Bone marrow (tissue), 2 donors: ENCODE data around the gene CYP2D6.
"Not testable (repeated sequence)": the region's sequence is repeated elsewhere in the genome, so short reads cannot be mapped to it uniquely, and the experiment has no call there.

Experiments
- DNase-seq, 2 donors: peaks; one replicate each; lab custom pipeline; 2025; lab: John Stamatoyannopoulos, UW

The CYP2D6 gene

DNA sequence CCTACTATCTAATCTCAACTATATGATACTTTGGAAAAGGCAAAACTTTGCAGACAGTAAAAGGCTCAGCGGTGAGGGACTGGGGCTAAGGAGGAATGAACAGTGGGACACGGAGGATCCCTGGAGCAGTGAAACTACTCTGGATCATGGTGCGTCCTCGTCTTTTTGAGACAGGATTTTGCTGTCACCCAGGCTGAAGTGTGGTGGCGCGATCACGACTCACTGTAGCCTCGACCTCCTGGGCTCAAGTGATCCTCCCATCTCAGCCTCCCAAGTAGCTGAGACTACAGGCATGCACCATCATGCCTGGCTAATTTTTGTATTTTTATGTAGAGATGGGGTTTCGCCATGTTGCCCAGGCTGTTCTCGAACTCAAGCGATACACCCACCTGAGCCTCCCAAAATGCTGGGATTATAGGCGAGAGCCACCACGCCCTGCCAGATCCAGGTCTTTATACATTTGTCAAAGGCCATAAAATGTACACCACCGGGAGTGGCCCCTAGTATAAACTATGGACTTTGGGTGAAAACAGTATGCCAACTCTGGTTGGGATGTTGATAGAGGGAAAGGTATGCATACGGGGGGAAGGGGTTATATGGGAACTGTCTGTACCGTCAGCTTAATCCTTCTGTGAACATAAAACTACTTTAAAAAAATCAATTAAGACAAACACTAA is 28.0 kb upstream of the CYP2D6 start:
- no peak for DNase-seq

DNA sequence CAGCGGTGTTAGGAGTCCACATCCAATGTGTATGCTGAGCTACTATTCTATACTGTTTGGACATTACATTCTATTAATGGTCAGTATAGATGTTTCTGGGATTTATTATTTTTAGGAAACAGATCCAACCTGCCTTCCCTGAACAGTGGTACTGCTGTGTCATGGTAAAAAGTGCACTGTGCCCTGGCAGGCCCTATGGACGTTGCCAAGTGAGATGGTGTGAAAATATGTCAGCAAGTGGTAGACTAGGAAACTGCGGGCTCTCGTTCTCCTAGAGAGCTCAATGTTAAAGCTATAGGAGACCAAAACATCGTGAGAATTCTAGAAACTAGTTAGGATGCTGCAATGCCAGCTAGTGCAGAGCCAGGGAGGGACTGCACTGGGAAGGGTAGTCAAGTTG is 26.0 kb upstream of the CYP2D6 start:
- DNase-seq = no peak

DNA sequence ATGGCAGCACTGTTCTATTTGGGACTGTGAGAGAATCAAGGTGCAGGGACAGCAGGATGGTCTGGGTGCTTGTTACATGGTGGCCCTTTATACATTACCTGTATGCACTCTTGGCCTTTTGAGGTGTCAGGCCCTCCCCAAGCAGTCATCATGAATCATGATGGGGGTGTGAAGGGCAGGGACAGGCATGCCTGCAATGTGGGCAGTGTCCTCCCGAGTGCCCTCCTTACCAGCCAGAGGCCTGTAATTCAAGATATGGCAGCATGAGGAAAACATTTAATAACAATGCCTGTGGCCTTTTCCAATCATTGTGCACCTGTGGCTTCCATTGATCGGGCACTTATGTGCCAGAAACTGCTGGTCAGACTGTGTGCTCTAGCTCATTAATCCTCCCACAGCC is 25.5 kb upstream of the CYP2D6 start:
- DNase-seq = no peak

DNA sequence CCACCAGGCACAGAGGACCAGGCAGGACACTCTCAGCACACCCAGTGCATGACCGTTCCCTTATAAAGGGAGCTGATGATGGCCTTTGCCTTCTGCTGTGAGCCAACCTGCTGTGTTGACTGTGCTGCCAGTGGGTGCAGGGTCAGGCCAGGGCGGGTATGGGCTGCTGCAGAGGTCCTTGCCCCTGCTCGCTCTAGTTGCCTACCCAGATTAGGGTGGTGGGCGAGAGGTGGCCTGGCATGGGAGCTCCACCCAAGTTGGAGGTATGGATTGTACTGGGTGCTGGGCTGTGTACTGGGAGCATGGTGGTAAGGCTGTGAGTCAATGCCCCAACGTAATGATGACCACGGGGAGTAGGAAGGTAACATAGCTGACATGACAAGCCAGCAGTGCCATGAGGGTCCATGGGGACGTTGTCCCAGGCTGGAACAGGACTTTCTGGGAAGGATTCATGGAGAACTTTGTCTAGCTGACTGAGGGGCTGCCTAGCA is 24.5 kb upstream of the CYP2D6 start:
- no peak for DNase-seq

DNA sequence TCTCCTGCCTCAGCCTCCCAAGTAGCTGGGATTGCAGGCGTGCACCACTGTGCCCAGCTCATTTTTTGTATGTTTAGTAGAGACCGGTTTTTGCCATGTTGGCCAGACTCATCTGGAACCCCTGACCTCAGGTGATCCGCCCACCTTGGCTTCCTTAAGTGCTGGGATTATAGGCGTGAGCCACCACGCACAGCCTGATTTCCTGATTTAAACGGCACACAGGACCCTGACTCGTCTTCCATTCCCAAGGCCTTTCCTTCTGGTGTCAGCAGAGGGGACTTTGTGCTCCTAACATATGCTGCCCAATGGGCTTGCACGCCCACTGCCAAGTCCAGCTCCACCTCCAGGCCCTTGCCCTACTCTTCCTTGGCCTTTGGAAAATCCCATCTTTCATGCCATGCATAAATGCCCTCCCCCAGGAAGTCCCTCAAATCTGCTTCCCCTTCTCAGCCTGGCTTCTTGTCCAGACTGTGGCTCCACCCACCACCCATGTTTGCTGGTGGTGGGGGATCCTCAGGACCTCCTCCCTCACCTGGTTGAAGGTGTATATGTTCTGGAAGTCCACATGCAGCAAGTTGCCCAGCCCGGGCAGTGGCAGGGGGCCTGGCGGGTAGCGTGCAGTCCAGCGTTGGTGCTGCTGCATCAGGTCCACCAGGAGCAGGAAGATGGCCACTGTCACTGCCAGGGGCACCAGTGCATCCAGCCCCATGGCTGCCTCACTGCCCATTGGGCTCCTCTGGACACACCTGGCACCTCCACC is 23.9 kb upstream of the CYP2D6 start:
- DNase-seq = no peak

DNA sequence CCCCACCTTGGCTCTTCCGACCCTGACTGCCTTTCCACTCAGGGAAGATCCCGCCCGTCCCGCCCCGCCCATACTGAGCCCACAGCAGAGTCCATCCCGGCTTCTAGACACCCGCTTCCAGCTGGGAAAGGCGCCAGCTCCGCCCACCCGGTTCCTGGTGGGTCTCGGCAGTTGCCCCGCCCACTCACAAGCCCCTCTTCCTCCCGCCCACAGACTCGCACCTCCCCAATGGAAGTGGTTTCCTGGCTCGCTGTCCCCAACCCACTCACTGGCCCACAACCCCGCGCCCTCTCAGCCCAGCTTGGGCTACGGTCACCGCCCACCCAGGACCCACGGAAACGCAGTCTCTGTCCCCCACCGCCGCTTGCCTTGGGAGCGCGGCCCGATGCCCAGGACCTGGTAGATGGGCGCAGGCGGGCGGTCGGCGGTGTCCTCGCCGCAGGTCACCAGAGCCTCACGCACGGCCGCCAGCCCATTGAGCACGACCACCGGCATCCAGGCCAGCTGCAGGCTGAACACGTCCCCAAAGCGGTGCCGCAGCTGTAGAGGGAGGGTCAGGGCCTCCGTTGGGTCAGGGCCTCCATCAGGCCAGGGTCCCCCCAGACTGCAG is 22.2 kb upstream of the CYP2D6 start:
- DNase-seq = no peak

DNA sequence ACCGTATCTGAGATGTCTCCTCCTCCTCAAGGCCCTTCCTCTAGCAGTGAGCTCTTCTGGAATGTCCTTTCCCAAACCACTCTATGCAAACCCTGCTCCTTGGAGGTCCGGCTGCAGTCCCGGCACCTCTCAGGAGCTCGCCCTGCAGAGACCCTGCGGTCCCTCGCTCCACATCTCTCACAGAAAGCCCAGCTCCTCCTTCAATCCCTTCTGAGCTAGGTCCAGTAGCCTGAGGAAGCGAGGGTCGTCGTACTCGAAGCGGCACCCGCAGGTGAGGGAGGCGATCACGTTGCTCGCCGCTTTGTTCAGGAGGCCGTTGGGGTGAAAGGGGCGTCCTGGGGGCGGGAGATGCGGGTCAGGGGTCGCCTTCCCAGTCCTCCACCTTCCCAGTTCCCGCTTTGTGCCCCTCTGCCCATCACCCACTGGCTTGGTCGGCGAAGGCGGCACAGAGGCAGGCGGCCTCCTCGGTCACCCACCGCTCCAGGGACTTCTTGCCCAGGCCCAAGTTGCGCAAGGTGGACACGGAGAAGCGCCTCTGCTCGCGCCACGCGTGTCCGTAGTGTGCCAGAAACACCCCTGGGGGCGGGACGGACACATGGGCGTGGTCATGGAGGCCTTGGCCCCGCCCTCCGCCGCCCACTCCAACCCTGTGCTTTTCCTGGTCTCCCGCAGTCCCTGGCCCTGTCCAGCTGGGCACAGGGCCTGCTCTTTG is 21.5 kb upstream of the CYP2D6 start:
- DNase-seq = no peak

DNA sequence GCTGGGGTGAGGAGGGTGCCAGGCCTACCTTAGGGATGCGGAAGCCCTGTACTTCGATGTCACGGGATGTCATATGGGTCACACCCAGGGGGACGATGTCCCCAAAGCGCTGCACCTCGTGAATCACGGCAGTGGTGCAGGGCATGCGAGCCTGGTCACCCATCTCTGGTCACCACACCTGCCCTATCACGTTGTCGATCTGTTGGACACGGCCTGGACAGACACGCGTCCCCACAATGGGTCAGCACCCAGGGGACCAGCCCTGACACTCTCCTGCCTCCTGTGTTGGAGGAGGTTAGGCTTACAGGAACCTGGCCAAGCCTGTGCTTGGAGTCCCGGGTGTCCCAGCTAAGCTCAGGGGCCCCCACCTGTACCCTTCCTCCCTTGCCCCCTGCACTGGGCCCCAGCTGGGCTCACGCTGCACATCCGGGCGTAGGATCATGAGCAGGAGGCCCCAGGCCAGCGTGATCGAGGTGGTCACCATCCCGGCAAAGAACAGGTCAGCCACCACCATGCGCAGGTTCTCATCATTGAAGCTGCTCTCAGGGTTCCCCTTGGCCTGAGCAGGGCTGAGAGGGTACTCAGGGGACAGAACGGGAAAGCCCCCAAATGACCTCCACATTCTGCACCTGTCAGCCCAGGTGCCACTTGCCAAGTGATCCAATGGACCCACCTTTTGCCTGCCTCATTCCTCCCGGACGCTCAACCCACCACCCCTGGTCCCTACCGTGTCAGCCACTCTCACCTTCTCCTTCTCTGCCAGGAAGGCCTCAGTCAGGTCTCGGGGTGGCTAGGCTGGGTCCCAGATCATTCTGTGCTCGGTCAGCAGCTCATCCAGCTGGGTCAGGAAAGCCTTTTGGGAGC is 20.3 kb upstream of the CYP2D6 start:
- DNase-seq = no peak

DNA sequence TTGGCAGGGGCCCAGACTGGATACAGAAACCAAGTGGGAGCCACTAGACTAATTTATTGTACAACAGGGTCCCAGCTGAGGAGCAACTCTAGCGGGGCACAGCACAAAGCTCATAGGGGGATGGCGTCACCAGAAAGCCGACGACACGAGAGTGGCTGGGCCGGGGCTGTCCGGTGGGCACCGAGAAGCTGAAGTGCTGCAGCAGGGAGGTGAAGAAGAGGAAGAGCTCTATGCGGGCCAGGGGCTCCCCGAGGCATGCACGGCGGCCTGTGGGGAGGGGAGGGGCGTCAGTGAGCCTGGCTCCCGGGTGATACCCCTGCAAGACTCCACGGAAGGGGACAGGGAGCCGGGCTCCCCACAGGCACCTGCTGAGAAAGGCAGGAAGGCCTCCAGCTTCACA is 19.2 kb upstream of the CYP2D6 start:
- DNase-seq = not testable (repeated sequence)

DNA sequence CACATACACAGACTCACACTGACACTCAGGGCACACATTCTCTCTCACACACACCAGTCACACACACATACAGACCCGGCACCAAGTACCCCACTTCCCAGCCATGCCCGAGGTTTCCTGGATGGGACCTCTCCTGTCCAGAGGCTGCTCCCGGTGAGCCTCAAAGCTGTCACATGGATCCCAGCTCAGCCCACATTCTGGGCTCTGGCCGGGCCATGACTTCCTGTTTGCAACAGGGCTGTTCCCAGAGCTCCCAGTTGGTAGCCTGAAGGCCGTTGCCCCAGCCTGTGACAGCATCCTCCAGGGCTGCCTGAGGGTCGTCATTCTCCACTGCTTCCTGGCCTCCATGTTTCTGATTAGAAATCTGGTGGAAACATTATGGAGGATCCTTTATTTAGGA is 14.6 kb upstream of the CYP2D6 start:
- no peak for DNase-seq

DNA sequence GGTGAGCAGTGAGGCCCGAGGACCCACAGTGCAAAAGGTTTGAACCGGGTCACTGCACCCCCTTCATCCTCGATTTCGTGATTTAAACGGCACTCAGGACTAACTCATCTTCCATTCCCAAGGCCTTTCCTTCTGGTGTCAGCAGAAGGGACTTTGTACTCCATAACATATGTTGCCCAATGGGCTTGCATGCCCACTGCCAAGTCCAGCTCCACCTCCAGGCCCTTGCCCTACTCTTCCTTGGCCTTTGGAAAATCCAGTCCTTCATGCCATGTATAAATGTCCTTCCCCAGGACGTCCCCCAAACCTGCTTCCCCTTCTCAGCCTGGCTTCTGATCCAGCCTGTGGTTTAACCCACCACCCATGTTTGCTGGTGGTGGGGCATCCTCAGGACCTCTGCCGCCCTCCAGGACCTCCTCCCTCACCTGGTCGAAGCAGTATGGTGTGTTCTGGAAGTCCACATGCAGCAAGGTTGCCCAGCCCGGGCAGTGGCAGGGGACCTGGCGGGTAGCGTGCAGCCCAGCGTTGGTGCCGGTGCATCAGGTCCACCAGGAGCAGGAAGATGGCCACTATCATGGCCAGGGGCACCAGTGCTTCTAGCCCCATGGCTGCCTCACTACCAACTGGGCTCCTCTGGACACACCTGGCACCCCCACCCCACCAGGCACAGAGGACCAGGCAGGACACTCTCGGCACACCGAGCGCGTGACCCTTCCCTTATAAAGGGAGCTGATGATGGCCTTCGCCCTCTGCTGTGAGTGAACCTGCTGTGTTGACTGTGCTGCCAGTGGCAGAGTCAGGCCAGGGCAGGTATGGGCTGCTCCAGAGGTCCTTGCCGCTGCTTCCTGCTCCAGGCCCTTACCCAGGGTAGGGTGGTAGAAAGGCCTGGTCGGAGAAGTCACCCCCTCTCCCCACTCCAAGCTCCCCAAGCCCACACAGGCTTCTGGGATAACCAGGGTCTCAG is 13.5 kb upstream of the CYP2D6 start:
- not testable (repeated sequence) for DNase-seq

DNA sequence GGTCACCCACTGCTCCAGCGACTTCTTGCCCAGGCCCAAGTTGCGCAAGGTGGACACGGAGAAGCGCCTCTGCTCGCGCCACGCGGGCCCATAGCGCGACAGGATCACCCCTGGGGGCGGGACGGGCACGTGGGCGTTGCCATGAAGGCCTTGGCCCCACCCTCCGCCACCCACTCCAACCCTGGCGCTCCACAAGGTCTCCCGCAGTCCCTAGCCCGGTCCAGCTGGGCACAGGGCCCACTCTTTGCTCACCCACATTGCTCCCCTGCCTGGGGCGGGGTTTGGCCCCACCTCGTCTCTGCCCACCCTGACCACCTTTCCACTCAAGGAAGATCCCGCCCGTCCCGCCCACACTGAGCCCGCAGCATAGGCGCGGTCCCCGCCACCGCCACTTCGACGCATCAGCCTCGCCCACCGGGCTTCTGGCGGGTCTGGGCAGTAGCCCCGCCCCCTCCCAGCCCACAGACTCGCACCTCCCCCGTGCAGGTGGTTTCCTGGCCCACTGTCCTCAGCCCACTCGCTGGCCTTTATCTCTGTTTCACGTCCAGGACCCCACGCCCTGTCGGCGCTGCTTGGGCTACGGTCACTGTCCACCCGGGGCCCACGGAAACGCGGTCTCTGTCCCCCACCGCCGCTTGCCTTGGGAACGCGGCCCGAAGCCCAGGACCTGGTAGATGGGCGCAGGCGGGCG is 12.3 kb upstream of the CYP2D6 start:
- no peak for DNase-seq

DNA sequence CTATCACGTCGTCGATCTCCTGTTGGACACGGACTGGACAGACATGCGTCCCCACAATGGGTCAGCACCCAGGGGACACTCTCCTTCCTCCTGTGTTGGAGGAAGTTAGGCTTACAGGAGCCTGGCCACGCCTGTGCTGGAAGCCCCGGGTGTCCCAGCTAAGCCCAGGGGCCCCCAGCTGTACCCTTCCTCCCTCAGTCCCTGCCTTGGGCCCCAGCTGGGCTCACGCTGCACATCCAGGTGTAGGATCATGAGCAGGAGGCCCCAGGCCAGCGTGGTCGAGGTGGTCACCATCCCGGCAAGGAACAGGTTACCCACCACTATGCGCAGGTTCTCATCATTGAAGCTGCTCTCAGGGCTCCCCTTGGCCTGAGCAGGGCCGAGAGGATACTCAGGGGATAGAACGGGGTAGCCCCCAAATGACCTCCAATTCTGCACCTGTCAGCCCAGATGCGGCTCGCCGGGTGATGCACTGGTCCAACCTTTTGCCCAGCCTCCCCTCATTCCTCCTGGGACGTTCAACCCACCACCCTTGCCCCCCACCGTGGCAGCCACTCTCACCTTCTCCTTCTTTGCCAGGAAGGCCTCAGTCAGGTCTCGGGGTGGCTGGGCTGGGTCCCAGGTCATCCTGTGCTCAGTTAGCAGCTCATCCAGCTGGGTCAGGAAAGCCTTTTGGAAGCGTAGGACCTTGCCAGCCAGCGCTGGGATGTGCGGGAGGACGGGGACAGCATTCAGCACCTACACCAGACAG is 10.9 kb upstream of the CYP2D6 start:
- DNase-seq = not testable (repeated sequence)

DNA sequence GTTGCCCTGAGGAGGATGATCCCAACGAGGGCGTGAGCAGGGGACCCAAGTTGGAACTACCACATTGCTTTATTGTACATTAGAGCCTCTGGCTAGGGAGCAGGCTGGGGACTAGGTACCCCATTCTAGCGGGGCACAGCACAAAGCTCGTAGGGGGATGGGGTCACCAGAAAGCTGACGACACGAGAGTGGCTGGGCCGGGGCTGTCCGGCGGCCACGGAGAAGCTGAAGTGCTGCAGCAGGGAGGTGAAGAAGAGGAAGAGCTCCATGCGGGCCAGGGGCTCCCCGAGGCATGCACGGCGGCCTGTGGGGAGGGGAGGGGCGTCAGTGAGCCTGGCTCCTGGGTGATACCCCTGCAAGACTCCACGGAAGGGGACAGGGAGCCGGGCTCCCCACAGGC is 9.5 kb upstream of the CYP2D6 start:
- not testable (repeated sequence) for DNase-seq

DNA sequence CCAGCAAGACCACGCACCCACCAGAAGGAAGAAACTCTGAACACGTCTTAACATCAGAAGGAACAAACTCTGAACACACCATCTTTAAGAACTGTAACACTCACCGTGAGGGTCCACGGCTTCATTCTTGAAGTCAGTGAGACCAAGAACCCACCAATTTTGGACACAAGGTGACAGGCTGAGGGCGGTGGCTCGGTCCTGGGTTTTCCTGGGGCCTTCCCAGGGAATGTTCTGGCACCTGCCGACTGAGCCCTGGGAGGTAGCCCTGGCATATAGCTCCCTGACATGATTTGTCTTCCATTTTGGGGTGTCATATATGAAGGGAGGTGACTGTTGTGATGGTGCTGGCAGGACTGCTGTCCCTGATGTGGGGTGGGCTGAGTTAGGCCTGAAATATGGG is 8.9 kb upstream of the CYP2D6 start:
- DNase-seq = not testable (repeated sequence)

DNA sequence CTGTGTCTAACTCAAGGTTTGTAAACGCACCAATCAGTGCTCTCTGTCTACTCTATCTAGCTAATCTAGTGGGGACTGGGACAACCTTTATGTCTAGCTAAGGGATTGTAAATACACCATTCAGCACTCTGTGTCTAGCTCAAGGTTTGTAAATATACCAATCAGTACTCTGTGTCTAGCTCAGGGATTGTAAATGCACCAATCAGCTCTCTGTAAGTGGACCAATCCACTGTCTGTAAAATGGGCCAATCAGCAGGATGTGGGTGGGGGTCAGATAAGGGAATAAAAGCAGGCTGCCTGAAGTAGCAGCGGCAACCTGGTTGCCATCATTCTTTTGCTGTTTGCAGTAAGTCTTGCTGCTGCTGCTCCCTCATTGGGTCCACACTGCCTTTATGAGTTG is 8.4 kb upstream of the CYP2D6 start:
- DNase-seq = no peak

DNA sequence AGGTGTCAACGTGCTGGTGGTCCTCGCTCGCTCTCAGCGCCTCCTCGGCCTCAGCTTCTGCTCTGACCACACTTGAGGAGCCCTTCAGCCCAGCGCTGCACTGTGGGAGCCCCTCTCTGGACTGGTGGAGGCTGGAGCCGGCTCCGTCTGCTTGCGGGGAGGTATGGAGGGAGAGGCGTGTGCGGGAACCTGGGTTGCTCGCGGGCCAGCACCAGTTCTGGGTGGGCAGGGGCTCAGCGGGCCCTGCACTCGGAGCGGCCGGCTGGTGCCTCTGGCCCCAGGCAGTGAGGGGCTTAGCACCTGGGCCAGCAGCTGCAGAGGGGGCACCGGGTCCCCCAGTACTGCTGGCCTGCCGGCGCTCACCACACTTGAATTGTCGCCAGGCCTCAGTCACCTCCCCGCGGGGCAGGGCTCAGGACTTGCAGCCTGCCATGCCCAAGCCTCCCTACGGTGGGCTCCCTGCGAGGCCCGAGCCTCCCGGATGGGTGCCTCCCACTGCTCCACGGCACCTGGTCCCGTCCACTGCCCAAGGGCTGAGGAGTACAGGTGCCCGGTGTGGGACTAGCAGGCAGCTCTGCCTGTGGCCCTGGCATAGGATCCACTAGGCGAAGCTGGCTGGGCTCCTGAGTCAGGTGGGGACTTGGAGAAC is 7.6 kb upstream of the CYP2D6 start:
- DNase-seq = no peak

DNA sequence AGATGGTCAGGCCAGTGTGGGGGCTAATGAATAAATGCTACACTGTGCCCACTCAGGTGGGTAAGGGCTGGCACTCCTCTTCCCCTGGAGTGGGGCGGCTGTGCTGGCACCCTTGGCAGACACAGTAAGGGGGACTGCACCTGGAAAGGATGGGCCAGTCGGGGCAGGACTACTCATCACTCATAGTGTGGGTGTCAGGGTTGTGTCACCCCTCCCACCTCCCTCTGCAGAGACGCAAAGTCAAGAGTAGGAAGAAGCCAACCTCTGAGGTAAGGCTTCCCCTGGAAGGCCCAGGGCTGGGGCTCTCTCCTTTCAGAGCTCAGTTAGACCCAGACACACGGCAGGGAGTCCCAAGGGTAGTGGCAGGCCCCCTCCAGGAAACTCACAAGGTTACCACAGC is 5.1 kb upstream of the CYP2D6 start:
- DNase-seq = not testable (repeated sequence)
